Measurements from ENCODE around the gene MATN3. TPM values are rescaled to one million over a fixed set of nuclear protein-coding genes. Genes with fewer than 3 reads are reported as not detected.

Gene MATN3
- total RNA-seq, 1 experiment from 2014 or later = 2.8 TPM

- peaks cover 63% of the 10 kb centered on the region for H3K4me1 ChIP-seq (ENCODE audit: insufficient read depth, low read length, poor library complexity, severe bottlenecking)
- H3K4me3 ChIP-seq (ENCODE audit: low read depth, low read length, poor library complexity, severe bottlenecking) = no peak overlapping the region
- TF ChIP-seq EZH2 (IDR thresholded peaks at IDR 0.05; ENCODE audit: borderline replicate concordance, low read depth, low read length, poor library complexity, severe bottlenecking) (no peak), CTCF (conservative IDR thresholded peaks at IDR 0.05; ENCODE audit: low read depth, low read length) (no peak)
- no peaks in the 10 kb centered on the region for H3K27me3 ChIP-seq (replicated peaks; ENCODE audit: insufficient read depth, low read depth, low read length, poor library complexity)
- no peaks in the 10 kb centered on the region for H3K9me3 ChIP-seq (ENCODE audit: low read depth, low read length, poor library complexity, severe bottlenecking)
- BruUV-seq (replicated peaks) = no TSS peak
- H3K36me3 ChIP-seq (ENCODE audit: insufficient read depth, low read length, poor library complexity, severe bottlenecking) = peaks cover 12% of the 10 kb centered on the region
- H3K27ac ChIP-seq (ENCODE audit: low read depth, low read length, poor library complexity, severe bottlenecking) = no peak overlapping the region
- ChIA-PET CTCF (no interaction called here), POLR2A (ENCODE audit: low non-redundant PET) (no interaction called here)
- intact Hi-C loops (cut with micrococcal nuclease; ENCODE audit: unreplicated experiment) = no loop called here
- no peak for DNase-seq (ENCODE audit: low spot score)
Observed at GRCh38 chr2:20044778-20045177, 32.3 kb upstream of the MATN3 start.

GRCh38 chr2:20042531-20042930, 30.1 kb upstream of the MATN3 start:
- Histone ChIP-seq H3K9me3 (ENCODE audit: low read depth, low read length, poor library complexity, severe bottlenecking) (no peaks in the 10 kb centered on the region), H3K36me3 (ENCODE audit: insufficient read depth, low read length, poor library complexity, severe bottlenecking) (peaks cover 34% of the 10 kb centered on the region), H3K27me3 (replicated peaks; ENCODE audit: insufficient read depth, low read depth, low read length, poor library complexity) (no peaks in the 10 kb centered on the region), H3K4me3 (ENCODE audit: low read depth, low read length, poor library complexity, severe bottlenecking) (no peak overlapping the region), H3K27ac (ENCODE audit: low read depth, low read length, poor library complexity, severe bottlenecking) (peak overlapping the region; percentile 34), H3K4me1 (ENCODE audit: insufficient read depth, low read length, poor library complexity, severe bottlenecking) (peaks cover 47% of the 10 kb centered on the region)
- TF ChIP-seq EZH2 (IDR thresholded peaks at IDR 0.05; ENCODE audit: borderline replicate concordance, low read depth, low read length, poor library complexity, severe bottlenecking) = no peak
- no peak for TF ChIP-seq CTCF (conservative IDR thresholded peaks at IDR 0.05; ENCODE audit: low read depth, low read length)
- intact Hi-C loops (cut with micrococcal nuclease; ENCODE audit: unreplicated experiment) = no loop called here
- no TSS peak for BruUV-seq (replicated peaks)
- peak; percentile 52 for DNase-seq (ENCODE audit: low spot score)
- CTCF ChIA-PET = interaction anchor here (0.6 kb wide), 1 partner anchor 27 kb away, joined by 3 read pairs; no protein-coding TSS in a partner anchor
- POLR2A ChIA-PET (ENCODE audit: low non-redundant PET) = interaction anchor here (0.6 to 0.7 kb wide), 2 partner anchors 68 to 198 kb away, joined by 3 read pairs; no protein-coding TSS in a partner anchor

- H3K4me1 ChIP-seq (ENCODE audit: insufficient read depth, low read length, poor library complexity, severe bottlenecking) = peaks cover 40% of the 10 kb centered on the region
- H3K36me3 ChIP-seq (ENCODE audit: insufficient read depth, low read length, poor library complexity, severe bottlenecking) = peaks cover 53% of the 10 kb centered on the region
- TF ChIP-seq CTCF (conservative IDR thresholded peaks at IDR 0.05; ENCODE audit: low read depth, low read length) (no peak), EZH2 (IDR thresholded peaks at IDR 0.05; ENCODE audit: borderline replicate concordance, low read depth, low read length, poor library complexity, severe bottlenecking) (no peak)
- intact Hi-C loops (cut with micrococcal nuclease; ENCODE audit: unreplicated experiment) = no loop called here
- no peaks in the 10 kb centered on the region for H3K9me3 ChIP-seq (ENCODE audit: low read depth, low read length, poor library complexity, severe bottlenecking)
- H3K4me3 ChIP-seq (ENCODE audit: low read depth, low read length, poor library complexity, severe bottlenecking) = no peak overlapping the region
- CTCF ChIA-PET = no interaction called here
- no peak overlapping the region for H3K27ac ChIP-seq (ENCODE audit: low read depth, low read length, poor library complexity, severe bottlenecking)
- H3K27me3 ChIP-seq (replicated peaks; ENCODE audit: insufficient read depth, low read depth, low read length, poor library complexity) = no peaks in the 10 kb centered on the region
- POLR2A ChIA-PET (ENCODE audit: low non-redundant PET) = no interaction called here
- no TSS peak for BruUV-seq (replicated peaks)
- no peak for DNase-seq (ENCODE audit: low spot score)
Observed at GRCh38 chr2:20040489-20041172, 28.2 kb upstream of the MATN3 start.
